H7 (cell line): Measurements from ENCODE around the gene APOF. TPM values are rescaled to one million over a fixed set of nuclear protein-coding genes. Genes with fewer than 3 reads are reported as not detected.
"Not testable (repeated sequence)": the region's sequence is repeated elsewhere in the genome, so short reads cannot be mapped to it uniquely, and the experiment has no call there.

ENCODE experiments used
- DNase-seq: peaks from one replicate; pipeline ENCODE4 v3.0.0; 2012
- H3K27me3 ChIP-seq: 2 replicates; pipeline ENCODE4 v1.6.0; 2011; ENCODE audit warnings: mild to moderate bottlenecking, low read length; ENCODE audit not compliant: control insufficient read depth, insufficient read depth
- H3K36me3 ChIP-seq: replicated peaks from 2 replicates; pipeline ENCODE4 v1.5.1; 2011; ENCODE audit warnings: low read length; ENCODE audit not compliant: control insufficient read depth, insufficient read depth
- H3K4me3 ChIP-seq: 2 replicates; pipeline ENCODE4 v1.5.1; 2011; ENCODE audit warnings: low read depth, mild to moderate bottlenecking, control low read depth, low read length, moderate library complexity; ENCODE audit not compliant: insufficient read depth
- total RNA-seq: library from RNA; depleted of rRNA; stranded (reverse); fragments of >200 nt; shearing (Covaris generic); gene quantifications from 2 replicates; pipeline ENCODE4 v1.2.3, GENCODE V29; 2014; rRNA removed

APOF gene
- not detected in 2 replicates for total RNA-seq

DNA sequence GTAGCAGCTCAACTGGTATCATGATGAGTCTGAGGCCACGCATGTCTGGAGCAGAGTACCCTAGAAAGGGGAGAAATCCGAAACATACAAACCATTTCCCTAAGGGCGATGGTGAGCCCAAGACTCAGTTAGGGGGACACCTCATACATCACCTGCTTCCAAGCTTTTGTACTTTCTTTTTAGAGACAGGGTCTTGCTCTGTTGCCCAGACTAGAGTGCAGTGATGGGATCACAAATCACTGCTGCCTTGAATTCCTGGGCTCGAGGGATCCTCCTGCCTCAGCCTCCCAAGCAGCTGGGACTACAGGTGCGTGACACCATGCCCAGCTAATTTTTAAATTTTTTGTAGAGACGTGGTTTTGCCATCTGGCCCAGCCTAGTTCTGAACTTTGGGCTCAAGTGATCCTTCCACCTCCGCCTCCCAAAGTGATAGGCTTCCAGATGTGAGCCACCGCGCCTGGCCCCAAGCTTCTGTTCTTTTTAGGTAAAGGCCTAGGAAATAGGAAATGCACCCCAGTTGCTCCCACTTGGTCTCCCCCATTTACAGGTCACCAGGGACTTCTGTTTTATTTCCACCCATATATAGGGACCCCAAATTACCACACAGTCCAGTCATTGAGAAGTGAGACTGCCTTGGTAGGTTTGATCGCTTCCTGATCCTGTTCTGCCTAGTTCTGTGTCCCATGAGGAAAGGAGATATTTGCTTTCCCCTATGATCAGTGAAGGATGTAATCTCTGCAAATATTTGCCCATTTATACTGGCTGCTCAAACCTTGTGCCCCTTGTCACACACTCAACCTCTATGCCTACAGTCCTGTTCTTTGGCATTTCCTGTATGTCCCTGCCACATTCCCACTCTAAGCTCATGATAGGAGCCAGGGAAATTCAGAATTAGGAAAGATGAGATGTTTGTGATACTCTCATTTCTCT lies at the start of gene APOF:
TSS of gene APOF (minus strand) at position 728 of the 930 bp plus-strand sequence. CDS start at position 616, 112 bp downstream.
- no peak for DNase-seq
- Histone ChIP-seq H3K4me3 (no peak within 1 kb of the TSS), H3K36me3 (no peaks in the 10 kb centered on the region), H3K27me3 (no peaks in the 10 kb centered on the region)

DNA sequence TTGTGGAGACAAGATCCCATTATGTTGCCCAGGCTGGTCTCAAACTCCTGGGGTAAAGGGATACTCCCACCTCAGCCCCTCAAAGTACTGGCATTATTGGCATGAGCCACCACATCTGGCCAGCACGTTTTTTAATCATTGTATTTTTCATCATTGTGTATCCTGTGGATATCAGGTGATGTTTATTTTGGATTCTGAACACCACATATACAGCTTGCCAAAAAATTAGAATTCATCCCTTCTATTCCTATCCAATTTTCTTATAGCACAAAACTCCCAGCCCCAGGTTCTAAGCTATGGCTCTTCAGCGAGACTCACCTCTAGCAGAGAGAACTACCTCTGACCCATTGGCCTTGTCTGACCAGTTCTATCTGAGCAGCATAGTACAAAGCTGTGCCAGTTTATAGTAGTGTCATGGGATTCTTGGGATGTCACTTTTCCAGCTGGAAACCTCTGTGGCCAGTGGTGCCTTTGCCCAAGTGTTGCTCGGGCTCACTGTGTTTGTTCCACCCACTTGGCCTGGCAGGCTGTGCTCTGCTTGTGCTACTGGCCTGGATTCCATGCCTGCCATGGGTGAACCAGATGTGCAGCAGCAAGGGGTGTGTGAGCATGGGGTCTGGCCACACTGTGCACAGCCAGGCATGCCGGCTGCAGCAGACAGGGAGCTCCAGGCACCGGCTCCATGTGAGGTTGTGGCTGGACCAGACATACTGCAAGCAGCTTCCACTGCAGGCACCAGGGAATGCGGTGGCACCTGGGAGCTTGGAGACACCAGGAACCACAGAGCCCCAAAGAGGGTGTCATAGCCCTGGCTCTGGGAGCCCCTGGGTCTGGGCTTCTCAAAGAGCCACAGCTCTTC lies 49.4 kb upstream of the APOF start:
- H3K4me3 ChIP-seq: no peak overlapping the region
- DNase-seq: no peak
- no peaks in the 10 kb centered on the region for H3K27me3 ChIP-seq
- peaks cover 5% of the 10 kb centered on the region for H3K36me3 ChIP-seq

GRCh38 chr12:56410768-56411167 lies 48.1 kb upstream of the APOF start:
- no peaks in the 10 kb centered on the region; the same call in 1 of the 2 replicates for H3K36me3 ChIP-seq
- H3K27me3 ChIP-seq: no peaks in the 10 kb centered on the region
- DNase-seq: no peak
- no peak overlapping the region for H3K4me3 ChIP-seq

- Histone ChIP-seq H3K4me3 (no peak overlapping the region), H3K36me3 (no peaks in the 10 kb centered on the region), H3K27me3 (no peaks in the 10 kb centered on the region)
- DNase-seq: no peak
Observed at GRCh38 chr12:56408799-56409417, 46.3 kb upstream of the APOF start.

DNA sequence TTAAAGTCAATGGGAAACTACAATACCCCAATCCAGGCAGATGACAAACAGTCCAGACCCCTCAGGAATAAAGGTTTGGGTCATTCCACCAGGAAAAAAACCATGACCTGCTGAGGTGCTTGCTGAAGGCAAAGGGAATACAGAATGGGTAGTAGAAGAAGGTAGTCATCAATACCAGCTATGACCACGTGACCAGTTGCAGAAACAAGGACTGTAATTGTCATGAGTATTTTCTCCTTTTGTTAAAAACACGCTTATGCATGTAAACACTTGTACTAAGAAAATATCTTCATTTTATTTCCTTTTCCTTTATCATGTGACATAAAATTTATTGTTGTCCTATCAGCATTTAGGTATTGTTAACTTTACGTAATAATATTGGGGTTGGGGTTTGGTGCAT lies 41.6 kb upstream of the APOF start:
- H3K36me3 ChIP-seq, DNase-seq, H3K27me3 ChIP-seq, H3K4me3 ChIP-seq: not testable (repeated sequence)

DNA sequence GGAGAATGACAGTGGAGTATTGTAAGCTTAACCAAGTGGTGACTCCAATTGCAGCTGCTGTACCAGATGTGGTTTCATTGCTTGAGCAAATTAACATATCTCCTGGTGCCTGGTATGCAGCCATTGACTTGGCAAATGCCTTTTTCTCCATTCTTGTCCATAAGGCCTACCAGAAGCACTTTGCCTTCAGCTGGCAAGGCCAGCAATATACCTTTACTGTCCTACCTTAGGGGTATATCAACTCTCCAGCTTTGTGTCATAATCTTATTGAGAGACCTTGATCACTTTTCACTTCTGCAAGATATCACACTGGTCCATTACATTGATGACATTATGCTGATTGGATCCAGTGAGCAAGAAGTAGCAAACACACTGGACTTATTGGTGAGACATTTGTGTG lies 39.0 kb upstream of the APOF start:
- not testable (repeated sequence) for H3K27me3 ChIP-seq, H3K36me3 ChIP-seq, DNase-seq, H3K4me3 ChIP-seq

DNA sequence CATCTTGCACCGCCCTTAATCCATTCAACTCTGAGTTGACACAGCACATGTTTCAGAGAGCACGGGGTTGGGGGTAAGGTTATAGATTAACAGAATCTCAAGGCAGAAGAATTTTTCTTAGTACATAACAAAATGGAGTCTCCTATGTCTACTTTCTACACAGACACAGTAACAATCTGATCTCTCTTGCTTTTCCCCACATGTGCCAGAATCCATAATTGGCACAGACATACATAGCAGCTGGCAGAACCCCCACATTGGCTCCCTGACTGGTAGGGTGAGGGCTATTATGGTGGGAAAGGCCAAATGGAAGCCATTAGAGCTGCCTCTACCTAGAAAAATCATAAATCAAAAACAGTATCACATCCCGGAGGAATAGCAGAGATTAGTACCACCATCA lies 38.5 kb upstream of the APOF start:
- H3K4me3 ChIP-seq, H3K36me3 ChIP-seq, DNase-seq, H3K27me3 ChIP-seq: not testable (repeated sequence)

- H3K4me3 ChIP-seq, DNase-seq, H3K27me3 ChIP-seq, H3K36me3 ChIP-seq: not testable (repeated sequence)
Observed at GRCh38 chr12:56399466-56399865, 36.8 kb upstream of the APOF start.

DNA sequence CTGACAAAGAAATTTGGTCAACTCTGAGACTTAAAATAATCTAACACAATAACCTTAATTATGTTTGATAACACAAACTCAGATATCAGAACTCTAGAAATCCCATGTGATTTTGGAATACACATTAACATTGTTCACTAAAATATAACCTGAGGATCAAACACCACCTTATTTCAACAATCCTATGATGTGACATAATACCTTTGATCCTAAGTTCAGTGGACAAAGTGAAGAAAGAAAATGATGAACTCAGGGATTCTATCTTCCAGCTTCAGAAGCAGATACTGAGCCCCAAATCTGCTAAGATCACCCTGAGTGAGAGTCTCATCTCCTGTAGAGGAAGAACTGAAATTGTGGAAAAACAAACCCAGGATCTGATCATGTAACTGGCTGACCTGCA lies 35.7 kb upstream of the APOF start:
- Histone ChIP-seq H3K36me3 (no peaks in the 10 kb centered on the region), H3K4me3 (no peak overlapping the region), H3K27me3 (no peaks in the 10 kb centered on the region)
- no peak for DNase-seq

DNA sequence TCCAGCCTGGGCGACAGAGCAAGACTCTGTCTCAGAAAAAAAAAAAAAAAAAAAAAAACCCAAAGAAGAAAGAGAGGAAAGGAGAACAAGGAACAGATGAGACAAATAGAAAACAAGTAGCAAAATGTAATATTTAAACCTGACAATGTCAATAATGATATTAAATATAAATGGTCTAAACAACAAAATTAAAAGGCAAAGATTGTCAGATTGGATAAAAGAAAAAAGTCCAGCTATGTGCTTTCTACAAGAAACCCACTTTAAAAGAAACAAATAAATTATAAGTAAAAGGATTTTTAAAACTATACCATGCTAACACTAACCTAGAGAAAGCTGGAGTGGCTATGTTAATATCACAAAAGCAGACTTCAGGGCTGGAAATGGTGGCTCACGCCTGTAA lies 29.7 kb upstream of the APOF start:
- Histone ChIP-seq H3K27me3 (no peaks in the 10 kb centered on the region), H3K4me3 (no peak overlapping the region), H3K36me3 (no peaks in the 10 kb centered on the region)
- no peak for DNase-seq

- Histone ChIP-seq H3K4me3 (no peak overlapping the region), H3K36me3 (no peaks in the 10 kb centered on the region), H3K27me3 (no peaks in the 10 kb centered on the region)
- no peak for DNase-seq
Observed at GRCh38 chr12:56391721-56392120, 29.1 kb upstream of the APOF start.

- Histone ChIP-seq H3K36me3 (no peaks in the 10 kb centered on the region), H3K4me3 (no peak overlapping the region)
Observed at GRCh38 chr12:56389412-56389811, 26.8 kb upstream of the APOF start.

DNA sequence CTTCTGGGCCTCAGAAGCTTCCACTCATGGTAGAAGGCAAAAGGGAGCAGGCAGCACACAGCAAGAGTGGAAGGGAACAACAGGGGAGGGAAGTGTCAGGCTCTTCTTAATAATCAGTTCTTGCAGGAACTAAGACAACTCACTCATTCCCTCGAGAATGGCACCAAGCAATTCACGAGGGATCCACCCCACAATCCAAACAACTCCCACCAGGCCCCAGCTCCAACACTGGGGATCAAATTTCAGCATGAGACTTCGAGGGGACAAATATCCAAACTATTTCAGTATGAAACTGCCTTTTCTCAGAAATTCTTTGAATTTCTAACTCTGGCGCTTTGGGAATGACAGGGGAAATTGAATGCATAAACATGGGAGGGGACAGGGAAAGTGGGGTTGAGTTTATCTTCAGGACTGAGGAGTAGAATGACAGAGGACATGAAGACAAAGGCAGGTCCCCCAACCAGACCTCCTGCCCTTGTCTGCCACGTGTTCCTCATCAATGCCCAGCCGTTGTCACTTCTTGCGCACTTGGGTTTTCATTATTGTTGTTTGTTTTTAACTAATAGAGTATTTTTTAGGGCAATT lies 24.6 kb upstream of the APOF start:
- Histone ChIP-seq H3K4me3 (no peak overlapping the region), H3K27me3 (no peaks in the 10 kb centered on the region), H3K36me3 (no peaks in the 10 kb centered on the region)
- DNase-seq: no peak

More at GRCh38 chr12:56389412-56389811, 26.8 kb upstream of the APOF start:
- DNase-seq: no peak
- no peaks in the 10 kb centered on the region for H3K27me3 ChIP-seq

DNA sequence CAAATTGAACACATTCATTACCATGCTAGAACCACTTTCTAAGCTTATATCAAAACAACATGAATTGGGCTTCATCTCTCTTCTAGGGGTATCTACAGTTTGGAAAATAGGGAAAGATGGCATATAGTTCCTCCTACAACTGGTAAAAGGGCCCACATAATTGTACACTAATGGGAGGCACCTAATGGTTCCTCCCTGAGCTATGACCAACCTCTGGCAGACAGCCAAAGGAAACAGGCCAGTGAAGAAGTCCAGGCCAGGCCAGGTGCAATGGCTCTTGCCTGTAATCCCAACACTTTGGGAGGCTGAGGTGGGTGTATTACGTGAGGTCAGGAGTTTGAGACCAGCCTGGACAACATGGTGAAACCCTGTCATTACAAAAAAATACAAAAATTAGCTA lies 23.2 kb upstream of the APOF start:
- no peak overlapping the region for H3K4me3 ChIP-seq
- H3K27me3 ChIP-seq: no peaks in the 10 kb centered on the region
- H3K36me3 ChIP-seq: no peaks in the 10 kb centered on the region
- DNase-seq: no peak
